RWPE1 (cell line): Measurements from ENCODE around the gene PLCB1.

ENCODE experiments used
- CTCF ChIA-PET: fragments of 350-600 bp; sonication (Branson Sonifier 250); formaldehyde crosslinking; extraction: SDS; loops from one replicate; lab custom pipeline; 2021; lab: Yijun Ruan, JAX
- POLR2A ChIA-PET: fragments of 400-600 bp; formaldehyde crosslinking; extraction: SDS; loops from one replicate; lab custom pipeline; 2020; ENCODE audit warnings: antibody characterized with exemption; ENCODE audit not compliant: low non-redundant PET; lab: Yijun Ruan, JAX
- DNase-seq: peaks from one replicate; pipeline ENCODE4 v3.0.0; 2012; ENCODE audit warnings: low spot score
- H3K27ac ChIP-seq: fragments of 450-650 bp; 2 replicates; pipeline ENCODE4 v1.5.1; 2017
- TF ChIP-seq, protein P1 (sequence below): fragments of 450-650 bp; conservative IDR thresholded peaks from 2 replicates; pipeline ENCODE4 v1.5.1; 2017; ENCODE audit warnings: low read depth, mild to moderate bottlenecking

Gene PLCB1

DNA sequence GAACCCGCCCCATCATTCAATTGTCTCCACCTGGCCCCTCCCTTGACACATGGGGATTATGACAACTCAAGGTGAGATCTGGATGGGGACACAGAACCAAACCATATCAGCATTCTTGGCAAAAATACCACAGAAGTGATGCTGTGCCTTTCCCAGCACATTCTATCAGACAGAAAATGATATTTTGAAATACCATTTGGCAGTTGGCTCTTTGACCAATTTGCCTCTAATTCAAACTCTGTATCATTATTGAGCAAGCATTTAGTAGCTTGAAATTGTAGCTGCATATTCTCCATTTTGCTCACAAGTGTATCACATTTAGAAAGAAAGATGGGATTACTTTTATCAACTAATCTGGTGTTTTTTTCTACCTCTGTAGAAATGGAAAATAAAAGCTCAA lies 64.0 kb downstream of the PLCB1 start:
- CTCF ChIA-PET, result no interaction called here

DNA sequence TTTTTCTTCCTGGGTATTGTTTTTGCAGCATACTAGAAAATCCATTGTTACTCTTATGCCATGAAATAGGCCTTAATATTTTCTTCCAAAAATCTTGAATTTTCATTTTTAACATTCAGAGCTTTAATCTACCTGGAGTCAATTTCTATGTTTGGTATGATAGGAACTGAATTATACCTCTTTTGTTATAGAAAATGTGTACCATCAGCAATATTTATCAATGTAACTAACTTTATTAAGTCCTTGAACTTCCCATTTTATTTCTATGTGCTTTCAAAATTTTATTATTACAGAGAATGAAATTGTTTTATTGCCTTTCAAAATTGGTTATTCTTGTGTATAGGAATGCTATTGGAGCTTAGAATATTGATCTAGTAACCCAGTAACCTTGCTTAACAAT lies 68.2 kb downstream of the PLCB1 start:
- TF ChIP-seq, protein P1, sequence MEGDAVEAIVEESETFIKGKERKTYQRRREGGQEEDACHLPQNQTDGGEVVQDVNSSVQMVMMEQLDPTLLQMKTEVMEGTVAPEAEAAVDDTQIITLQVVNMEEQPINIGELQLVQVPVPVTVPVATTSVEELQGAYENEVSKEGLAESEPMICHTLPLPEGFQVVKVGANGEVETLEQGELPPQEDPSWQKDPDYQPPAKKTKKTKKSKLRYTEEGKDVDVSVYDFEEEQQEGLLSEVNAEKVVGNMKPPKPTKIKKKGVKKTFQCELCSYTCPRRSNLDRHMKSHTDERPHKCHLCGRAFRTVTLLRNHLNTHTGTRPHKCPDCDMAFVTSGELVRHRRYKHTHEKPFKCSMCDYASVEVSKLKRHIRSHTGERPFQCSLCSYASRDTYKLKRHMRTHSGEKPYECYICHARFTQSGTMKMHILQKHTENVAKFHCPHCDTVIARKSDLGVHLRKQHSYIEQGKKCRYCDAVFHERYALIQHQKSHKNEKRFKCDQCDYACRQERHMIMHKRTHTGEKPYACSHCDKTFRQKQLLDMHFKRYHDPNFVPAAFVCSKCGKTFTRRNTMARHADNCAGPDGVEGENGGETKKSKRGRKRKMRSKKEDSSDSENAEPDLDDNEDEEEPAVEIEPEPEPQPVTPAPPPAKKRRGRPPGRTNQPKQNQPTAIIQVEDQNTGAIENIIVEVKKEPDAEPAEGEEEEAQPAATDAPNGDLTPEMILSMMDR, result no peak
- DNase-seq, result no peak
- CTCF ChIA-PET, result no interaction called here
- H3K27ac ChIP-seq, result no peak overlapping the region
- POLR2A ChIA-PET, result no interaction called here

More for the DNA sequence above, 64.0 kb downstream of the PLCB1 start:
- TF ChIP-seq, protein P1, result no peak
- H3K27ac ChIP-seq, result no peak overlapping the region
- no peak for DNase-seq
- POLR2A ChIA-PET, result no interaction called here

DNA sequence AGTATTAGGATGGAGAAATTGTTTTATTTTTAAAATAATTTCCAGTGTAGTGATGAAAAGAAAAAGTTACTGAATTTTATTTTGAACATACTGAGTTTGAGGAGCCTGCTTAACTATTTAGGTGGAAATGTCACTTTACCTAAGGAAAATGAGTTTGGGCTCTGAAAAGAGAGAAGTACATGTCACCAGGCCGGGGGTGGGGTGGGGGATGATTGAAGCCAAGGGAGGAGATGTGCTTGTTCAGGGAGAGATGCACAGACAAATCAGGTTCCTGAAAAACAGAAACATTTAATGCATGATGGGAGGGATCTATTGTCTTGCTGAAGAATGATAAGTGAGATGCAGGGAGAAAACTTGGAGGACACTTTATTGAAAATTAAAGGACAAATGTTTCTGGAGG lies 71.3 kb downstream of the PLCB1 start:
- no peak for DNase-seq
- CTCF ChIA-PET, result no interaction called here
- POLR2A ChIA-PET, result no interaction called here
- TF ChIP-seq, protein P1, result no peak
- H3K27ac ChIP-seq, result no peak overlapping the region

DNA sequence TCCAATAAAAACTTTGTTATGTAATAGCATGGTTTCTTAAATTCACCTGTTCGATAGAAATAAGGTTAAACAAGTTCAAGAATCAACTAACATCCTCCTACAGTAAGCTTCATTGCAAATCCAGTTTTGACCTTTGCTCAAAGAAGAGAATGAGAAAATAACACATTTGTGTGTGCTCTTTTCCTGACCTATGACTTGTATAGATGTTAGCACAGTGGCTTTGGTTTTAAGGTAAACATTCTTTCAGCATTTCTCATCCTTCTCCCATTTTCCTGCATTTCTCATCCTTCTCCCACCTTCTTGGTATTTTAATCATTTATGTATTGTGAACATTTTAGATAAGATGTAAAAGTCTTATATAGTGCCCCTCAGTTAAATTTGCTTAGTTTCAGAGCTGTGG lies 73.9 kb downstream of the PLCB1 start:
- ChIA-PET POLR2A (no interaction called here), CTCF (no interaction called here)
- H3K27ac ChIP-seq, result no peak overlapping the region
- TF ChIP-seq, protein P1, result no peak
- DNase-seq, result no peak

DNA sequence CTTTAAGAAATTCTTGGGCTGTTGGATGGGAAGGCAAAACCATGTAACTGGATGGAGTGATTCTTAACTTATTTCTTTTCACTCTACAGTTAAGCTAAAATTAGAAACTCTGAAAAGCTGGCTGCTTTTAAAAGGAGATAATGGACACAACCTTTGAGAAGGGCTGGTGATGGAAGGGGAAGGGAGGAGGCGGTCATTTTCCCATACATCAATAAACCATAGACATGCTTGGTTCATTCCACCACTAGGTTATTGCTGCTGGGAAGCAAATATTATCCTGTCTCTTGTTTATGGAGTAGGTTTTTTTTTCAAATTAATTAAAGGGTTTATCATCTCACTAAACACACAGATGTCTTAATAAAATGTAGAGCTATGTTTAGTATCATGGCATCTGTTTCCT lies 76.2 kb downstream of the PLCB1 start:
- H3K27ac ChIP-seq, result no peak overlapping the region
- no peak for DNase-seq
- POLR2A ChIA-PET, result no interaction called here
- TF ChIP-seq, protein P1, result no peak
- CTCF ChIA-PET, result no interaction called here

DNA sequence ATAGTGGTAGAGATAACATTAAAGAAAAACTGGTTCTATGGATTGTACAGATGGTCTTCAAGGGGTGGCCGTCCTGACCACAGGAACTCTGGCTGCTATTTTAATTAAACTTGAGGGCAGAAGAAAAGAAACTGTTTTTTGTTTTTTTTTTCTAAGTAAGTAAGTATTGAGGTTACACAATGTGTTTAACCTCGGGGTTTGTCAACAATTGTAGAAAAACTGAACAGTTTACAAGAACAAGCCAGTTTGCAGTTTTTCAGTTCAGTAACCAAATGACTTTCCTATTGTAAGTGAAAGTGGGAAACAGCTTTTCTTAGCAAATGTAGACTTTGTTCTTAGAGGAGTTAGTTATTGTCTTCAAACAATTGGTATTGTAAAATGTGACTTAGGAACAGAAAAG lies 77.0 kb downstream of the PLCB1 start:
- ChIA-PET POLR2A (no interaction called here), CTCF (no interaction called here)
- no peak for DNase-seq
- TF ChIP-seq, protein P1, result no peak
- H3K27ac ChIP-seq, result no peak overlapping the region

DNA sequence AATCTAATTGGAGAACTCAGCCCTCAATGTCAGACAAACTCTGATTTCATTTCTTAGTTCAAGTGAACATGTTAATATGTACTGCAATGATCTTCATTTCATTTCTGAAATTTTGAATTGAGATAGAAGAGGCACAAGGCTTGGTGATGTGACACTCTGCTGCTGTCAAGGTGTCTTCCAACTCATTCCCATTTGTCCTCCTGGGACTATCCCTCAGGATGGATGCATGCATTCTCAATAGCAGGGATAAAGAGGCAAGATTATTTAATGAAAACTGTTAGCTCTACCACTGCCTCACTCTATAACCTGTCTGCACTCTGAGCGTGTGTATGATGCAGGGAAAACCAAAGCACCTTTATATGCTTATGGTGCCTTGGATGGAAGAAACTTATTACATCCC lies 78.7 kb downstream of the PLCB1 start:
- no peak for DNase-seq
- H3K27ac ChIP-seq, result no peak overlapping the region
- ChIA-PET CTCF (no interaction called here), POLR2A (no interaction called here)
- TF ChIP-seq, protein P1, result no peak
